NCI-H526 treated with DMSO at 0.1 percent for 48 hours (cell line): Measurements from ENCODE around the gene SF3B3.
"Not testable (repeated sequence)": the region's sequence is repeated elsewhere in the genome, so short reads cannot be mapped to it uniquely, and the experiment has no call there.

Source experiments
- DNase-seq: peaks from one replicate; lab custom pipeline; 2025; lab: John Stamatoyannopoulos, UW

Gene SF3B3

DNA sequence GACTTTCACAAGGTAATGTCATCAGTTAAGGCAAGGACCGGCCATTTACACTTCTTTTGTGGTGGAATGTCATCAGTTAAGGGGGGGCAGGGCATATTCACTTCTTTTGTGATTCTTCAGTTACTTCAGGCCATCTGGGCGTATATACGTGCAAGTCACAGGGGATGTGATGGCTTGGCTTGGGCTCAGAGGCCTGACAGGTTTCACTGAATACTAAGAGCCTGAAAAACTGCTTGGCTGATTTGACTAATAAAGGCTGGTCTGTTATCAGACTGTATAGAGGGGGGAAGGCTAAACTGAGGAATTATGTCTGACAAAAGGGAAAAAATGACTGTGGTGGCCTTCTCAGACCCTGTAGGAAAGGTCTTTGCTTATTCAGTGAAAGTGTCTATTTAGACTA, 98.2 kb downstream of the SF3B3 start:
- DNase-seq, result not testable (repeated sequence)
